HG03460 (cell line): ENCODE data around the gene GJC2.
A peak's percentile ranks its signal among the peaks of the same experiment; 100 is the strongest.

ENCODE experiments used
- ATAC-seq: cut with Tn5 transposase; IDR thresholded peaks from one replicate; pipeline ENCODE4 v1.9.1; 2021; ENCODE audit not compliant: unreplicated experiment

Gene GJC2

GRCh38 chr1:228112617-228113016 is 37.1 kb upstream of the GJC2 start:
- no peak for ATAC-seq

GRCh38 chr1:228114827-228115226 is 34.9 kb upstream of the GJC2 start:
- ATAC-seq = no peak

GRCh38 chr1:228117335-228117734 is 32.4 kb upstream of the GJC2 start:
- no peak for ATAC-seq

- ATAC-seq = no peak
These were observed 31.7 kb upstream of the GJC2 start for GRCh38 chr1:228118040-228118439.

GRCh38 chr1:228120351-228120750 is 29.4 kb upstream of the GJC2 start:
- ATAC-seq = no peak

- ATAC-seq = no peak
These were observed 28.8 kb upstream of the GJC2 start for GRCh38 chr1:228120857-228121489.

GRCh38 chr1:228122921-228123441 is 26.7 kb upstream of the GJC2 start:
- no peak for ATAC-seq

- ATAC-seq = no peak
These were observed 26.2 kb upstream of the GJC2 start for GRCh38 chr1:228123505-228123904.

- no peak for ATAC-seq
These were observed 24.5 kb upstream of the GJC2 start for GRCh38 chr1:228125185-228125584.

- ATAC-seq = no peak
These were observed 18.0 kb upstream of the GJC2 start for GRCh38 chr1:228131766-228132165.

- ATAC-seq = no peak
These were observed 15.1 kb upstream of the GJC2 start for GRCh38 chr1:228134591-228134990.

GRCh38 chr1:228136901-228137300 is 12.8 kb upstream of the GJC2 start:
- no peak for ATAC-seq

- no peak for ATAC-seq
These were observed 10.3 kb upstream of the GJC2 start for GRCh38 chr1:228139406-228139930.

- peak; percentile 88 for ATAC-seq
These were observed 9.6 kb upstream of the GJC2 start, which contains the start of gene GUK1 for GRCh38 chr1:228139931-228140723. Gene GUK1 (plus strand): TSS chr1:228140279. CDS start chr1:228140303, 24 bp downstream.

GRCh38 chr1:228140724-228141225 is 9.0 kb upstream of the GJC2 start:
- no peak for ATAC-seq

- no peak for ATAC-seq
These were observed 8.3 kb upstream of the GJC2 start for GRCh38 chr1:228141226-228142044.

- no peak for ATAC-seq
These were observed 7.5 kb upstream of the GJC2 start for GRCh38 chr1:228142155-228142691.

- ATAC-seq = no peak
These were observed 7.0 kb upstream of the GJC2 start for GRCh38 chr1:228142701-228143136.

- no peak for ATAC-seq
These were observed 6.1 kb upstream of the GJC2 start for GRCh38 chr1:228143480-228144192.
